Measurements from ENCODE around the gene PIK3C2G.

Gene PIK3C2G

DNA sequence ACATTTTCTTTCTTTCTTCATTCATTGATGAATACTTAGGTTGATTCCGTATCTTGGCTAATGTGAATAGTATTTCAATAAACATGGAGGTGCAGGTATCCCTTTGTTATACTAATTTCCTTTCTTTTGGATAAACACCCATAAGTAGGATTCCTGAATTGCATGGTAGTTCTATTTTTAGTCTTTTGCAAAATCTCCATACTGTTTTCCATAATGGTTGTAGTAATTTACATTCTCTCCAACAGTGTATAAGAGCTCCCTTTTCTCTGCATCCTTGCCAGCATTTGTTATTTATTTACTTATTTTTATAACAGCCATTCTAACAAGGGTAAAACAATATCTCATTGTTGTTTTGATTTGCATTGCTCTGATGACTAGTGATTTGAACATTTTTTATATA is 36.6 kb downstream of the PIK3C2G start:
- Histone ChIP-seq H3K9me3 (ENCODE audit: control insufficient read depth, insufficient read depth, low read length) (no peaks in the 10 kb centered on the region), H3K4me1 (ENCODE audit: control insufficient read depth, low read length) (no peaks in the 10 kb centered on the region), H3K79me2 (ENCODE audit: control insufficient read depth, low read length) (no peaks in the 10 kb centered on the region), H3K9me2 (replicated peaks; ENCODE audit: control insufficient read depth, low read length) (no peaks in the 10 kb centered on the region), H3K27me3 (ENCODE audit: control insufficient read depth, low read length) (no peaks in the 10 kb centered on the region), H3K36me3 (ENCODE audit: control insufficient read depth, low read length) (no peaks in the 10 kb centered on the region), H3K27ac (ENCODE audit: low read depth, low read length) (no peak overlapping the region), H3K4me3 (ENCODE audit: low read length) (no peak overlapping the region), H3K4me2 (ENCODE audit: low read length) (no peak overlapping the region), H3F3A (ENCODE audit: control insufficient read depth, insufficient read depth) (no peaks in the 10 kb centered on the region), H4K20me1 (ENCODE audit: control insufficient read depth, insufficient read depth, low read depth, low read length) (no peaks in the 10 kb centered on the region)
- TF ChIP-seq, protein P1, sequence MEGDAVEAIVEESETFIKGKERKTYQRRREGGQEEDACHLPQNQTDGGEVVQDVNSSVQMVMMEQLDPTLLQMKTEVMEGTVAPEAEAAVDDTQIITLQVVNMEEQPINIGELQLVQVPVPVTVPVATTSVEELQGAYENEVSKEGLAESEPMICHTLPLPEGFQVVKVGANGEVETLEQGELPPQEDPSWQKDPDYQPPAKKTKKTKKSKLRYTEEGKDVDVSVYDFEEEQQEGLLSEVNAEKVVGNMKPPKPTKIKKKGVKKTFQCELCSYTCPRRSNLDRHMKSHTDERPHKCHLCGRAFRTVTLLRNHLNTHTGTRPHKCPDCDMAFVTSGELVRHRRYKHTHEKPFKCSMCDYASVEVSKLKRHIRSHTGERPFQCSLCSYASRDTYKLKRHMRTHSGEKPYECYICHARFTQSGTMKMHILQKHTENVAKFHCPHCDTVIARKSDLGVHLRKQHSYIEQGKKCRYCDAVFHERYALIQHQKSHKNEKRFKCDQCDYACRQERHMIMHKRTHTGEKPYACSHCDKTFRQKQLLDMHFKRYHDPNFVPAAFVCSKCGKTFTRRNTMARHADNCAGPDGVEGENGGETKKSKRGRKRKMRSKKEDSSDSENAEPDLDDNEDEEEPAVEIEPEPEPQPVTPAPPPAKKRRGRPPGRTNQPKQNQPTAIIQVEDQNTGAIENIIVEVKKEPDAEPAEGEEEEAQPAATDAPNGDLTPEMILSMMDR (IDR thresholded peaks at IDR 0.05; ENCODE audit: low read depth, low read length, poor library complexity, severe bottlenecking), result no peak
- no peak for TF ChIP-seq EZH2phosphoT487 (IDR thresholded peaks at IDR 0.05; ENCODE audit: borderline replicate concordance, low read length)

DNA sequence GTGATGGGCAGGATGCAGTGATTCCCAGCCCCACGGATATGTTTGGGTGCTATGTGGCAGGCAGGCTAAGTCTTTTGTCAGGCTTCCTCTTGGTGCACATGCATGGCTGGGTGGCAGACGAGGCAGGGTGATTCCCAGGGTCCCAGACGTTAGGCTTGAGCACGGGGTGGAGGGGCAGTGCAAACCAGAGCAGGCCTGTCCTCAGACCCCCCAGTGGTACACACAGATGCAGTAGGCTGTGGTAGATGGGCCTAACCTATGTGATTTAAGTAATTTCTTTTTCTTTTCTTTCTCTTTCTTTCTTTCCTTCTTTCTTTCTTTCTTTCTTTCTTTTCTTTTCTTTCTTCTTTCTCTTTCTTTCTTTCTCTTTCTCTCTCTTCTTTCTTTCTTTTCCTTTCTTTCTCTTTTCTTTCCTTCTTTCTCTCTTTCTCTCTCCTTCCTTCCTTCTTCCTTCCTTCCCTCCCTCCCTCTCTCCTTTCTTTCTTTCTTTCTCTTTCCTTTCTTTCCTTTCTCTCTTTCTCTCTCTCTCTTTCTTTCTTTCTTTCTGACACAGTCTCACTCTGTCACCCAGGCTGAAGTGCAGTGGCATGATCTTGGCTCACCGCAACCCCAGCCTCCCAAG is 41.6 kb downstream of the PIK3C2G start:
- Histone ChIP-seq H3K9me3 (ENCODE audit: control insufficient read depth, insufficient read depth, low read length) (no peaks in the 10 kb centered on the region), H3K4me1 (ENCODE audit: control insufficient read depth, low read length) (no peaks in the 10 kb centered on the region), H3K4me2 (ENCODE audit: low read length) (no peak overlapping the region), H3K9me2 (replicated peaks; ENCODE audit: control insufficient read depth, low read length) (no peaks in the 10 kb centered on the region), H3F3A (ENCODE audit: control insufficient read depth, insufficient read depth) (no peaks in the 10 kb centered on the region), H3K4me3 (ENCODE audit: low read length) (no peak overlapping the region), H3K36me3 (ENCODE audit: control insufficient read depth, low read length) (no peaks in the 10 kb centered on the region), H3K79me2 (ENCODE audit: control insufficient read depth, low read length) (no peaks in the 10 kb centered on the region), H3K27me3 (ENCODE audit: control insufficient read depth, low read length) (no peaks in the 10 kb centered on the region), H3K27ac (ENCODE audit: low read depth, low read length) (no peak overlapping the region), H4K20me1 (ENCODE audit: control insufficient read depth, insufficient read depth, low read depth, low read length) (no peaks in the 10 kb centered on the region)
- TF ChIP-seq, protein P1 (IDR thresholded peaks at IDR 0.05; ENCODE audit: low read depth, low read length, poor library complexity, severe bottlenecking), result no peak
- no peak for TF ChIP-seq EZH2phosphoT487 (IDR thresholded peaks at IDR 0.05; ENCODE audit: borderline replicate concordance, low read length)

DNA sequence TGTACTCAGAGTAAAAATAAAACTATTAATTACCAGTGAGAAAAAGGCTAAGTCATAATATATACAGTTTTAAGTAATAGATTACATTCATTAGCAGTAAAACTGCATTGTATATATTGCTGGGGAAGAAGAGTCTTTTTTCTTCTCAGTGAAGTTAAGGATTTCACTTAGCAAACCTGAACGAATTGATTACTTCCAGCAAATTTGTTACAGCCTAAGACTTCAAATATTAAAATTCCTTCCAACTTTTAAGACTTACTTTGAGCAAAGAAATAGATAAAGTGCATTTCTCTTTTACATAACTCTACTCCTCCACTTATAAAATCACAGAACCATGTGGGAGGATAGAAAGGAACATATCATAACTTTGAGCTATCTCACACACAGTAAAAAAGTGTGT is 43.3 kb downstream of the PIK3C2G start:
- H3K4me3 ChIP-seq (ENCODE audit: low read length), result no peak overlapping the region
- H3K27me3 ChIP-seq (ENCODE audit: control insufficient read depth, low read length), result no peaks in the 10 kb centered on the region
- no peaks in the 10 kb centered on the region for H3F3A ChIP-seq (ENCODE audit: control insufficient read depth, insufficient read depth)
- no peaks in the 10 kb centered on the region for H4K20me1 ChIP-seq (ENCODE audit: control insufficient read depth, insufficient read depth, low read depth, low read length)
- H3K27ac ChIP-seq (ENCODE audit: low read depth, low read length), result no peak overlapping the region
- no peaks in the 10 kb centered on the region for H3K36me3 ChIP-seq (ENCODE audit: control insufficient read depth, low read length)
- H3K9me2 ChIP-seq (replicated peaks; ENCODE audit: control insufficient read depth, low read length), result no peaks in the 10 kb centered on the region
- H3K4me2 ChIP-seq (ENCODE audit: low read length), result no peak overlapping the region
- TF ChIP-seq EZH2phosphoT487 (IDR thresholded peaks at IDR 0.05; ENCODE audit: borderline replicate concordance, low read length), result no peak
- TF ChIP-seq, protein P1 (IDR thresholded peaks at IDR 0.05; ENCODE audit: low read depth, low read length, poor library complexity, severe bottlenecking), result no peak
- H3K4me1 ChIP-seq (ENCODE audit: control insufficient read depth, low read length), result no peaks in the 10 kb centered on the region
- H3K9me3 ChIP-seq (ENCODE audit: control insufficient read depth, insufficient read depth, low read length), result no peaks in the 10 kb centered on the region
- no peaks in the 10 kb centered on the region for H3K79me2 ChIP-seq (ENCODE audit: control insufficient read depth, low read length)
